Neural cell (in vitro differentiated cells): ENCODE measurements around the gene KIF1B. TPM values are rescaled to one million over a fixed set of nuclear protein-coding genes. Genes with fewer than 3 reads are reported as not detected.

Experiments
- H2AFZ ChIP-seq: fragments of 200-600, 300-800 bp; sonication (generic), shearing (Covaris generic); 2 replicates; pipeline ENCODE4 v1.6.0; 2014; ENCODE audit warnings: low read depth, mild to moderate bottlenecking, antibody characterized with exemption, low read length, moderate library complexity
- H3F3A ChIP-seq: fragments of 200-600 bp; shearing (Covaris generic); 2 replicates; pipeline ENCODE4 v1.6.1; 2016; ENCODE audit warnings: mild to moderate bottlenecking, moderate library complexity, mixed read lengths, antibody characterized with exemption, low read length; ENCODE audit not compliant: insufficient read depth, poor library complexity, severe bottlenecking
- H3K27ac ChIP-seq: fragments of 200-600, 300-800 bp; sonication (generic), shearing (Covaris generic); 2 replicates; pipeline ENCODE4 v1.5.1; 2014; ENCODE audit warnings: mild to moderate bottlenecking, low read length, moderate library complexity
- H3K27me3 ChIP-seq: fragments of 300-800, 200-600 bp; sonication (generic), shearing (Covaris generic); 2 replicates; pipeline ENCODE4 v1.6.0; 2014; ENCODE audit warnings: mild to moderate bottlenecking, low read depth, low read length, moderate library complexity; ENCODE audit not compliant: insufficient read depth
- H3K36me3 ChIP-seq: fragments of 300-800, 200-600 bp; sonication (generic), shearing (Covaris generic); 2 replicates; pipeline ENCODE4 v1.5.1; 2014; ENCODE audit warnings: mild to moderate bottlenecking, antibody characterized with exemption, low read length, moderate library complexity; ENCODE audit not compliant: insufficient read depth
- H3K4me2 ChIP-seq: fragments of 300-800, 200-600 bp; sonication (generic), shearing (Covaris generic); 2 replicates; pipeline ENCODE4 v1.6.0; 2014; ENCODE audit warnings: mild to moderate bottlenecking, low read length
- H3K4me3 ChIP-seq: fragments of 300-800, 200-600 bp; sonication (generic), shearing (Covaris generic); 2 replicates; pipeline ENCODE4 v1.5.1; 2014; ENCODE audit warnings: mild to moderate bottlenecking, low read length, moderate library complexity
- H3K79me2 ChIP-seq: fragments of 200-600 bp; shearing (Covaris generic); replicated peaks from 2 replicates; pipeline ENCODE4 v1.6.0; 2014; ENCODE audit warnings: mild to moderate bottlenecking, low read length, moderate library complexity; ENCODE audit not compliant: insufficient read depth
- H3K9ac ChIP-seq: fragments of 300-800, 200-600 bp; sonication (generic), shearing (Covaris generic); 2 replicates; pipeline ENCODE4 v1.6.1; 2016; ENCODE audit warnings: mild to moderate bottlenecking, low read length, mixed read lengths
- H3K9me2 ChIP-seq: fragments of 200-600 bp; shearing (Covaris generic); 2 replicates; pipeline ENCODE4 v1.6.1; 2016; ENCODE audit warnings: mild to moderate bottlenecking, low read length, mixed read lengths; ENCODE audit not compliant: insufficient read depth
- H3K9me3 ChIP-seq: fragments of 200-600, 300-800 bp; sonication (generic), shearing (Covaris generic); 2 replicates; pipeline ENCODE4 v1.6.1; 2016; ENCODE audit warnings: mild to moderate bottlenecking, mixed run types, low read length, moderate library complexity, mixed read lengths
- H4K20me1 ChIP-seq: fragments of 200-600 bp; shearing (Covaris generic); 2 replicates; pipeline ENCODE4 v1.6.1; 2016; ENCODE audit warnings: mild to moderate bottlenecking, mixed run types; ENCODE audit not compliant: insufficient read depth
- EP300 ChIP-seq: fragments of 450-650 bp; conservative IDR thresholded peaks from 2 replicates; pipeline ENCODE4 v1.6.1; 2014; ENCODE audit warnings: antibody characterized with exemption, mild to moderate bottlenecking, moderate library complexity; ENCODE audit not compliant: poor library complexity, severe bottlenecking
- EZH2 ChIP-seq: fragments of 200-600, 300-800 bp; shearing (Covaris generic), sonication (generic); IDR thresholded peaks from 2 replicates; pipeline ENCODE4 v1.6.1; 2014; ENCODE audit warnings: antibody characterized with exemption, low read length, borderline replicate concordance, mild to moderate bottlenecking; ENCODE audit not compliant: insufficient read depth, poor library complexity, severe bottlenecking
- MXI1 ChIP-seq: fragments of 450-650 bp; conservative IDR thresholded peaks from 2 replicates; pipeline ENCODE4 v1.6.1; 2014; ENCODE audit warnings: antibody characterized with exemption, mild to moderate bottlenecking; ENCODE audit not compliant: poor library complexity, severe bottlenecking
- POLR2AphosphoS5 ChIP-seq: IDR thresholded peaks from 2 replicates; pipeline ENCODE4 v1.6.1; 2012
- RAD21 ChIP-seq: fragments of 450-650 bp; conservative IDR thresholded peaks from 2 replicates; pipeline ENCODE4 v1.6.1; 2014; ENCODE audit warnings: antibody characterized with exemption, mild to moderate bottlenecking, moderate library complexity
- SMC3 ChIP-seq: fragments of 450-650 bp; conservative IDR thresholded peaks from 2 replicates; pipeline ENCODE4 v1.6.1; 2014; ENCODE audit warnings: antibody characterized with exemption, mild to moderate bottlenecking, moderate library complexity; ENCODE audit not compliant: poor library complexity
- TAF1 ChIP-seq: IDR thresholded peaks from 2 replicates; pipeline ENCODE4 v1.6.1; 2012; ENCODE audit warnings: low read depth
- polyA plus RNA-seq: library from polyadenylated mRNA; depleted of rRNA; stranded (reverse); fragments of >200 nt; gene quantifications from 2 replicates; pipeline ENCODE4 v1.2.3, GENCODE V29; 2014
- TF ChIP-seq, protein P1 (sequence below): fragments of 450-650 bp; IDR thresholded peaks from 2 replicates; pipeline ENCODE4 v1.5.1; 2014; ENCODE audit warnings: antibody characterized with exemption, mild to moderate bottlenecking, moderate library complexity; ENCODE audit not compliant: poor library complexity, severe bottlenecking
- TF ChIP-seq, protein P2 (sequence below): IDR thresholded peaks from 2 replicates; pipeline ENCODE4 v1.6.1; 2012; ENCODE audit warnings: borderline replicate concordance

Gene KIF1B
- polyA plus RNA-seq, 1 donor from 2014 or later = 76.4 TPM

DNA sequence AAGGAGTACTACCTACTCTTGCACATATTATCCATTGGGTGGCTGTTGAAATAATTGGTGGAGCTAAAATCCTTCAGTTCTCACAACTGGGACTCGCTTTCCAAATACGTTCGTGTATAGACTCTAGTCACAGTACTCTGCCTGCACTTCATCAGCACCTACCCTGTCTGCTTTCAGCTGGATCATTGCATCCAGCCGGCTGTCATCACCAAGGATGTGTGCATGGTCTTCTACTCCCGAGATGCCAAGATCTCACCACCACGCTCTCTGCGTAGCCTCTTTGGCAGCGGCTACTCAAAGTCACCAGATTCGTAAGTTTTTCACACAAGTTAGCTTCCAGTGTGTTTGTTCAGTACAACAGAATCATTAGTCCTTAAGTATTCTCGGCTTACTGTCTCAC, 151.1 kb downstream of the KIF1B start:
- Histone ChIP-seq H4K20me1 (no peaks in the 10 kb centered on the region), H3F3A (no peaks in the 10 kb centered on the region), H3K27me3 (no peaks in the 10 kb centered on the region), H3K79me2 (no peaks in the 10 kb centered on the region), H3K4me2 (no peak overlapping the region), H3K9ac (no peak overlapping the region), H3K36me3 (peaks cover 10% of the 10 kb centered on the region), H2AFZ (no peak overlapping the region), H3K4me3 (no peak overlapping the region), H3K9me3 (no peaks in the 10 kb centered on the region), H3K27ac (no peak overlapping the region), H3K9me2 (no peaks in the 10 kb centered on the region)
- no peak for TF ChIP-seq TAF1
- TF ChIP-seq POLR2AphosphoS5 = no peak
- TF ChIP-seq, protein P1, sequence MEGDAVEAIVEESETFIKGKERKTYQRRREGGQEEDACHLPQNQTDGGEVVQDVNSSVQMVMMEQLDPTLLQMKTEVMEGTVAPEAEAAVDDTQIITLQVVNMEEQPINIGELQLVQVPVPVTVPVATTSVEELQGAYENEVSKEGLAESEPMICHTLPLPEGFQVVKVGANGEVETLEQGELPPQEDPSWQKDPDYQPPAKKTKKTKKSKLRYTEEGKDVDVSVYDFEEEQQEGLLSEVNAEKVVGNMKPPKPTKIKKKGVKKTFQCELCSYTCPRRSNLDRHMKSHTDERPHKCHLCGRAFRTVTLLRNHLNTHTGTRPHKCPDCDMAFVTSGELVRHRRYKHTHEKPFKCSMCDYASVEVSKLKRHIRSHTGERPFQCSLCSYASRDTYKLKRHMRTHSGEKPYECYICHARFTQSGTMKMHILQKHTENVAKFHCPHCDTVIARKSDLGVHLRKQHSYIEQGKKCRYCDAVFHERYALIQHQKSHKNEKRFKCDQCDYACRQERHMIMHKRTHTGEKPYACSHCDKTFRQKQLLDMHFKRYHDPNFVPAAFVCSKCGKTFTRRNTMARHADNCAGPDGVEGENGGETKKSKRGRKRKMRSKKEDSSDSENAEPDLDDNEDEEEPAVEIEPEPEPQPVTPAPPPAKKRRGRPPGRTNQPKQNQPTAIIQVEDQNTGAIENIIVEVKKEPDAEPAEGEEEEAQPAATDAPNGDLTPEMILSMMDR = no peak
- TF ChIP-seq RAD21 = no peak
- TF ChIP-seq MXI1 = no peak
- TF ChIP-seq EP300 = no peak

DNA sequence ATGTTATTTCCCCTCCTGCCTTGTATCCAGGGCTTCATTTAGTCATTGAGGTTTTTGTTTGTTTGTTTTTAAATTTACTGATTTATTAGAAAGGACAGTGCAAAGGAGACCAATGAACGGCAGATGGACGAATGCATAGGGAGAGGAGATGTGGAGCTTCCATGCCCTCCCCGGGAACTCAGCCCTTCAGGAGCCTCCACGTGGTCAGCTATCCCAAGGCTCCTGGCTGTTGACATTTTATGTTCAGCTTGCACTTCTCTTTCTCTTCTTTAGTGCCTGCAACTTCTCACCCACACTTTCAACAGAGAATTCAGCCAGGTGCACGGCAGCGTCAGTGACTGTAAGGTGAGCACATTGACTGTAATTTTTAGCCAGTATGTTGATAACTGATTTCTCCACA, 157.8 kb downstream of the KIF1B start:
- TF ChIP-seq EP300 (no peak), SMC3 (no peak), MXI1 (no peak), POLR2AphosphoS5 (no peak), RAD21 (no peak), TAF1 (no peak), EZH2 (no peak)
- TF ChIP-seq, protein P2, sequence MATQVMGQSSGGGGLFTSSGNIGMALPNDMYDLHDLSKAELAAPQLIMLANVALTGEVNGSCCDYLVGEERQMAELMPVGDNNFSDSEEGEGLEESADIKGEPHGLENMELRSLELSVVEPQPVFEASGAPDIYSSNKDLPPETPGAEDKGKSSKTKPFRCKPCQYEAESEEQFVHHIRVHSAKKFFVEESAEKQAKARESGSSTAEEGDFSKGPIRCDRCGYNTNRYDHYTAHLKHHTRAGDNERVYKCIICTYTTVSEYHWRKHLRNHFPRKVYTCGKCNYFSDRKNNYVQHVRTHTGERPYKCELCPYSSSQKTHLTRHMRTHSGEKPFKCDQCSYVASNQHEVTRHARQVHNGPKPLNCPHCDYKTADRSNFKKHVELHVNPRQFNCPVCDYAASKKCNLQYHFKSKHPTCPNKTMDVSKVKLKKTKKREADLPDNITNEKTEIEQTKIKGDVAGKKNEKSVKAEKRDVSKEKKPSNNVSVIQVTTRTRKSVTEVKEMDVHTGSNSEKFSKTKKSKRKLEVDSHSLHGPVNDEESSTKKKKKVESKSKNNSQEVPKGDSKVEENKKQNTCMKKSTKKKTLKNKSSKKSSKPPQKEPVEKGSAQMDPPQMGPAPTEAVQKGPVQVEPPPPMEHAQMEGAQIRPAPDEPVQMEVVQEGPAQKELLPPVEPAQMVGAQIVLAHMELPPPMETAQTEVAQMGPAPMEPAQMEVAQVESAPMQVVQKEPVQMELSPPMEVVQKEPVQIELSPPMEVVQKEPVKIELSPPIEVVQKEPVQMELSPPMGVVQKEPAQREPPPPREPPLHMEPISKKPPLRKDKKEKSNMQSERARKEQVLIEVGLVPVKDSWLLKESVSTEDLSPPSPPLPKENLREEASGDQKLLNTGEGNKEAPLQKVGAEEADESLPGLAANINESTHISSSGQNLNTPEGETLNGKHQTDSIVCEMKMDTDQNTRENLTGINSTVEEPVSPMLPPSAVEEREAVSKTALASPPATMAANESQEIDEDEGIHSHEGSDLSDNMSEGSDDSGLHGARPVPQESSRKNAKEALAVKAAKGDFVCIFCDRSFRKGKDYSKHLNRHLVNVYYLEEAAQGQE = no peak
- TF ChIP-seq, protein P1 = no peak
- peaks cover 9% of the 10 kb centered on the region for H3K36me3 ChIP-seq
- H3K4me3 ChIP-seq = no peak overlapping the region

More for the DNA sequence above, 157.8 kb downstream of the KIF1B start:
- Histone ChIP-seq H2AFZ (no peak overlapping the region), H3K79me2 (no peaks in the 10 kb centered on the region), H3K9me3 (no peaks in the 10 kb centered on the region), H3K9me2 (no peaks in the 10 kb centered on the region), H3K27me3 (no peaks in the 10 kb centered on the region), H3K4me2 (no peak overlapping the region), H3F3A (no peaks in the 10 kb centered on the region), H3K27ac (no peak overlapping the region), H3K9ac (no peak overlapping the region), H4K20me1 (no peaks in the 10 kb centered on the region)
